Fibroblast of lung (primary cell): ENCODE results near the gene NXPH3. TPM values are rescaled to one million over a fixed set of nuclear protein-coding genes. Genes with fewer than 3 reads are reported as not detected.
"Not testable (repeated sequence)": the region's sequence is repeated elsewhere in the genome, so short reads cannot be mapped to it uniquely, and the experiment has no call there.

ENCODE experiments used
- DNase-seq, 2 donors: peaks; one replicate each; pipeline versions ENCODE4 v3.0.0 to v3.0.0-alpha.2; 2010; ENCODE audit warnings: low read depth in 2 of 2
- H2AFZ ChIP-seq: 2 replicates; pipeline ENCODE4 v1.5.1; 2012; ENCODE audit warnings: low read length, control low read depth, inconsistent platforms
- H3K27ac ChIP-seq: 2 replicates; pipeline ENCODE4 v1.5.1; 2011; ENCODE audit warnings: low read length, control low read depth; ENCODE audit not compliant: insufficient read depth
- H3K27me3 ChIP-seq: 2 replicates; pipeline ENCODE4 v1.5.1; 2011; ENCODE audit warnings: mild to moderate bottlenecking, low read length; ENCODE audit not compliant: control insufficient read depth, insufficient read depth
- H3K36me3 ChIP-seq: 2 replicates; pipeline ENCODE4 v1.5.1; 2011; ENCODE audit warnings: low read length; ENCODE audit not compliant: control insufficient read depth, insufficient read depth
- H3K4me1 ChIP-seq: 2 replicates; pipeline ENCODE4 v1.5.1; 2011; ENCODE audit warnings: low read length; ENCODE audit not compliant: control insufficient read depth, insufficient read depth; ENCODE audit errors: extremely low read depth
- H3K4me2 ChIP-seq: 2 replicates; pipeline ENCODE4 v1.5.1; 2011; ENCODE audit warnings: low read length, control low read depth; ENCODE audit not compliant: insufficient read depth; ENCODE audit errors: extremely low read depth
- H3K4me3 ChIP-seq, 4 experiments: fragments of 200-600 bp in 1 of 4; sonication (generic) in 1 of 4; replicated peaks in 1 of 4; 2 replicates each; pipeline ENCODE4 v1.5.1; 2011 to 2016; ENCODE audit warnings: low read length in 4 of 4, low read depth in 3 of 4, mild to moderate bottlenecking in 3 of 4, control low read depth in 2 of 4, inconsistent platforms in 1 of 4, mixed read lengths in 1 of 4; ENCODE audit not compliant: insufficient read depth in 1 of 4; ENCODE audit errors: control extremely low read depth in 1 of 4
- H3K79me2 ChIP-seq: 2 replicates; pipeline ENCODE4 v1.5.1; 2012; ENCODE audit warnings: mild to moderate bottlenecking, low read length, inconsistent platforms; ENCODE audit not compliant: control insufficient read depth, insufficient read depth
- H3K9ac ChIP-seq: 2 replicates; pipeline ENCODE4 v1.5.1; 2011; ENCODE audit warnings: mild to moderate bottlenecking, low read length, control low read depth; ENCODE audit not compliant: insufficient read depth
- H3K9me3 ChIP-seq: 2 replicates; pipeline ENCODE4 v1.5.1; 2012; ENCODE audit warnings: low read depth, low read length; ENCODE audit not compliant: control insufficient read depth, insufficient read depth
- H4K20me1 ChIP-seq: 2 replicates; pipeline ENCODE4 v1.5.1; 2011; ENCODE audit warnings: low read length; ENCODE audit not compliant: control insufficient read depth, insufficient read depth; ENCODE audit errors: extremely low read depth
- EZH2 ChIP-seq: IDR thresholded peaks from 2 replicates; pipeline ENCODE4 v1.5.1; 2012; ENCODE audit warnings: low read length, control low read depth, mild to moderate bottlenecking; ENCODE audit errors: missing control alignments
- polyA plus RNA-seq, 2 donors: library from polyadenylated mRNA; depleted of rRNA in 1 of 2; stranded (reverse) in 1 of 2; unstranded in 1 of 2; fragments of >200 nt; gene quantifications; 2 replicates each; pipeline ENCODE4 v1.2.1, GENCODE V29; 2011 to 2012; ENCODE audit warnings: missing spikeins in 1 of 2
- total RNA-seq: library from RNA; depleted of rRNA; stranded (reverse); fragments of >200 nt; gene quantifications from 2 replicates; pipeline ENCODE4 v1.2.1, GENCODE V29; 2014
- TF ChIP-seq, protein P1 (sequence below), 2 donors: IDR thresholded peaks in 1 of 2; conservative IDR thresholded peaks in 1 of 2; 1 replicate in 1 of 2; 2 replicates in 1 of 2; pipeline ENCODE4 v1.5.1; 2011 to 2012; ENCODE audit warnings: low read length in 2 of 2, control low read depth in 1 of 2, inconsistent platforms in 1 of 2, low read depth in 1 of 2, mild to moderate bottlenecking in 1 of 2

The NXPH3 gene
- total and polyA plus RNA-seq, 2 donors (not counting 1 experiment from before 2014, with no cell fraction given), result 0.36 to 0.66 TPM

DNA sequence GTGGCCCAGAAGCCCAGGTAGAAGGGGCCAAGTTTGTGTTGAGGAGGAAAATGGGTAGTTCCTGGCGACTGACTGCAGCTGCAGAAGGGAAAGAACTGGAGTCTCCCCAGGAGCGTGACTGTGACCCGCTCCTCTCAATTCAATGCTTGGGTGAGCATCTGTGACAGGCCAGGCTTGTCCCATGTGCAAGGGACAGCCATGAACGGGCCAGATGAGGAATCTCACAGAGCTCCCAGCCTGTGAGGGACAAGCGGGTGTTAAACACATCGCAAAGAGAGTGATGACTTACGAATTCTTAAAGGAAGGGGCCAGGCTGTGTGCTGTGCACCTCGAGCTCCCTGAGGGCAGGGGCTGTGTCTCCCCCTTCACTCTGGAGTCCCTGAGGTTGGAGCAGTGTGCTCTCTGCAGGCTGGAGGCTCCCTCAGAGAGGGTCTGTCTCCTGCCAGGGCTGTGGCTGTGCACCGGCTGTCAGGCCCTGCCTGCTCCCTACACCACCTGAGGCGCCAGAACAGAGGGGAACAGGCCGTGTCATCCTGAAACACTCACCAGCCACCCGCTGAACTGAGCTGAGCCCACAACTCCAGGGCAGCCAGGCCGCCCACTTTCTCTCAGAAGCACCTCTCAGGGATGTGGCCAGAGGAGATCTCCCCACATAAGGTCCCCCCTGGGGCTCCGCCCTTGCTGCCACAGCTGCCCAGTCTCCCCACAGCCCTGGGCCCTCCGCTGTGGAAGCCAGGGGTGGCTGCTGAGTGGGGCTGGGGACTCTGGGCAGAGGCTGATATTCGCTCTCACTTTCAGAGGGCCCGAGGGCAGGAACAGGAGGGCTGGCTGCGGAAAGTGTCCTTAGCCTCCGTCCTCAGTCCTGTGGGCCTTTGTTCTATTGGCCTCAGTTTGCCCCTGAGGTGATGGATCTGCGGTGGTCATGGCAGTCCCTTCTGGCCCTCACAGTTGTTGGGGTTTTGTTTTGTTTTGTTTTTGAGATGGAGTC lies 25.7 kb upstream of the NXPH3 start:
- H3K9me3 ChIP-seq, result no peaks in the 10 kb centered on the region
- H3K9ac ChIP-seq, result no peak overlapping the region
- H3K4me3 ChIP-seq, result no peak overlapping the region
- no peaks in the 10 kb centered on the region for H3K36me3 ChIP-seq
- no peaks in the 10 kb centered on the region for H4K20me1 ChIP-seq
- TF ChIP-seq, protein P1, sequence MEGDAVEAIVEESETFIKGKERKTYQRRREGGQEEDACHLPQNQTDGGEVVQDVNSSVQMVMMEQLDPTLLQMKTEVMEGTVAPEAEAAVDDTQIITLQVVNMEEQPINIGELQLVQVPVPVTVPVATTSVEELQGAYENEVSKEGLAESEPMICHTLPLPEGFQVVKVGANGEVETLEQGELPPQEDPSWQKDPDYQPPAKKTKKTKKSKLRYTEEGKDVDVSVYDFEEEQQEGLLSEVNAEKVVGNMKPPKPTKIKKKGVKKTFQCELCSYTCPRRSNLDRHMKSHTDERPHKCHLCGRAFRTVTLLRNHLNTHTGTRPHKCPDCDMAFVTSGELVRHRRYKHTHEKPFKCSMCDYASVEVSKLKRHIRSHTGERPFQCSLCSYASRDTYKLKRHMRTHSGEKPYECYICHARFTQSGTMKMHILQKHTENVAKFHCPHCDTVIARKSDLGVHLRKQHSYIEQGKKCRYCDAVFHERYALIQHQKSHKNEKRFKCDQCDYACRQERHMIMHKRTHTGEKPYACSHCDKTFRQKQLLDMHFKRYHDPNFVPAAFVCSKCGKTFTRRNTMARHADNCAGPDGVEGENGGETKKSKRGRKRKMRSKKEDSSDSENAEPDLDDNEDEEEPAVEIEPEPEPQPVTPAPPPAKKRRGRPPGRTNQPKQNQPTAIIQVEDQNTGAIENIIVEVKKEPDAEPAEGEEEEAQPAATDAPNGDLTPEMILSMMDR (conservative IDR thresholded peaks at IDR 0.05 in 1 of 2, IDR thresholded peaks at IDR 0.05 in 1 of 2; ENCODE audit: low read depth in 1 of 2, low read length in 2 of 2), result no peak
- no peak for TF ChIP-seq EZH2
- H3K4me1 ChIP-seq, result no peaks in the 10 kb centered on the region
- H3K79me2 ChIP-seq, result no peaks in the 10 kb centered on the region
- DNase-seq, result no peak
- H2AFZ ChIP-seq, result no peak overlapping the region
- H3K4me2 ChIP-seq, result no peak overlapping the region
- no peaks in the 10 kb centered on the region for H3K27me3 ChIP-seq
- H3K27ac ChIP-seq, result no peak overlapping the region

GRCh38 chr17:49550764-49551163 lies 24.9 kb upstream of the NXPH3 start:
- not testable (repeated sequence) for H3K4me2 ChIP-seq, H3K36me3 ChIP-seq, H3K4me3 ChIP-seq, H4K20me1 ChIP-seq, H3K27me3 ChIP-seq, H2AFZ ChIP-seq, H3K9ac ChIP-seq, DNase-seq, H3K27ac ChIP-seq, H3K9me3 ChIP-seq, H3K4me1 ChIP-seq, H3K79me2 ChIP-seq

DNA sequence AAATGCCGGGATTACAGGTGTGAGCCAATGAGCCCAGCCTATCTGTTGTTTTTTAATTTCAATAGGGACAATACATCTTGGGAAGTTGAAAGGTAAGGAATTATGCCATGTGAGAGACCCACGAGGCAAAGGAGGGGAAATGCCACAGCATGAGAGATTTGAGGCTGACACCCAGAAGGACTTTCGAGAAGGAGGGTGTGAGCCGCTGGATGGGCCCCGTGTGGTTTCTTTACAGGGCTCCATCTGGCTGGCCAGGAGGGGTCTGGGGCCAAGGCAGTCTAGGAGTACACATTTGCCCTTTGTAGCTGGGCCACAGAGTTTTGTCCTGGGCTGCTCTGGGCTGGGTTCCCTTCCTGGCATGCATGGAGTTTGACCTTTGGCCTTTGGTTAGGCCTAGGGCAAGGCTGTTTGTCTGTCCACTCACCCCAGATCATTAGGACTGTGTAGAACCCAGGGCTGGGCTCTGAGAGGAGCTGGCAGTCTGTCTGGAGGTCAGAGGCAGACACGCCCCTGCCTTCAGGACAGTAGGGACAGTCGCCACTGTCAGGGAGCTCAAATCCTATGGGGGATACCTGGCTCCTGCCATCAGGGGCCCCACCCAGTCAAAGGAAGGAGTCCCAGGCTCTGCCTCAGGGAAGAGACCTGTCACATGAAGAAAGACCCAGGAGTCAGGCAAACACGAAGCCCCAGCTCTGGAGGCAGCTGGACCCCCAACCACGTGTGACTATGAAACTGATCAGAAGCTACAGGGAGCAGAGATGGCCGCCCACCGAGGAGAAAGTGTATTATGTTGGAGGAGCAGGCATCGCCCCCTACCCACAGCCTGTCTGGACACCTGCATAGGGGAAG lies 24.2 kb upstream of the NXPH3 start:
- H3K79me2 ChIP-seq, result no peaks in the 10 kb centered on the region
- H3K9ac ChIP-seq, result no peak overlapping the region
- no peak overlapping the region for H3K4me3 ChIP-seq
- no peak for TF ChIP-seq EZH2
- TF ChIP-seq, protein P1 (conservative IDR thresholded peaks at IDR 0.05 in 1 of 2, IDR thresholded peaks at IDR 0.05 in 1 of 2; ENCODE audit: low read depth in 1 of 2, low read length in 2 of 2), result no peak
- H4K20me1 ChIP-seq, result no peaks in the 10 kb centered on the region
- no peaks in the 10 kb centered on the region for H3K4me1 ChIP-seq
- no peak overlapping the region for H3K4me2 ChIP-seq
- H3K36me3 ChIP-seq, result no peaks in the 10 kb centered on the region
- H2AFZ ChIP-seq, result no peak overlapping the region
- DNase-seq, result no peak
- no peak overlapping the region for H3K27ac ChIP-seq
- H3K27me3 ChIP-seq, result no peaks in the 10 kb centered on the region
- H3K9me3 ChIP-seq, result no peaks in the 10 kb centered on the region
